WTC11 (cell line): ENCODE data around the gene RPA3. TPM values are rescaled to one million over a fixed set of nuclear protein-coding genes. Genes with fewer than 3 reads are reported as not detected.
A peak's percentile ranks its signal among the peaks of the same experiment; 100 is the strongest.

Experiments used
- ATAC-seq: fragments of 200-7000 bp; cut with Tn5 transposase; 2 replicates; pipeline ENCODE4 v1.10.0; 2021; ENCODE audit warnings: mild to moderate bottlenecking, moderate library complexity
- CTCF ChIA-PET: fragments of 300-600 bp; sonication (Branson Sonifier 250); formaldehyde crosslinking; loops from one replicate; lab custom pipeline; 2021; ENCODE audit warnings: antibody characterized with exemption; lab: Charles Lee
- POLR2A ChIA-PET: fragments of 350-600 bp; sonication (Branson Sonifier 250); formaldehyde crosslinking; loops from one replicate; lab custom pipeline; 2021; ENCODE audit warnings: antibody characterized with exemption; lab: Charles Lee
- DNase-seq: peaks from one replicate; pipeline ENCODE4 v3.0.0; 2021; ENCODE audit warnings: low spot score
- H3K27ac Mint-ChIP-seq: 2 replicates; pipeline ENCODE4 v1.8.0; 2021; ENCODE audit warnings: mixed read lengths
- H3K27me3 Mint-ChIP-seq: 2 replicates; pipeline ENCODE4 v1.8.0; 2021; ENCODE audit warnings: low read depth, mild to moderate bottlenecking, moderate library complexity, mixed read lengths
- H3K36me3 Mint-ChIP-seq: 2 replicates; pipeline ENCODE4 v1.8.0; 2021; ENCODE audit warnings: mixed read lengths
- H3K4me1 Mint-ChIP-seq: 2 replicates; pipeline ENCODE4 v1.8.0; 2022; ENCODE audit warnings: mixed read lengths
- H3K4me3 Mint-ChIP-seq: 2 replicates; pipeline ENCODE4 v1.8.0; 2021; ENCODE audit warnings: mild to moderate bottlenecking, moderate library complexity, mixed read lengths
- H3K9me3 Mint-ChIP-seq: 2 replicates; pipeline ENCODE4 v1.8.0; 2021; ENCODE audit warnings: mixed read lengths
- ATF1 ChIP-seq: sonication (generic); formaldehyde crosslinking; IDR thresholded peaks from 2 replicates; pipeline ENCODE4 v1.8.1; 2023; ENCODE audit warnings: mild to moderate bottlenecking, moderate library complexity, missing genetic modification reagents
- ATF3 ChIP-seq: sonication (generic); formaldehyde crosslinking; conservative IDR thresholded peaks from 2 replicates; pipeline ENCODE4 v1.8.1; 2022; ENCODE audit warnings: mild to moderate bottlenecking, missing genetic modification reagents
- CREM ChIP-seq: sonication (generic); formaldehyde crosslinking; IDR thresholded peaks from 2 replicates; pipeline ENCODE4 v1.8.1; 2022; ENCODE audit warnings: mild to moderate bottlenecking, missing genetic modification reagents, moderate library complexity
- ERG ChIP-seq: fragments of 250-450 bp; sonication (Bioruptor Pico); IDR thresholded peaks from 2 replicates; pipeline ENCODE4 v1.8.0; 2021; ENCODE audit warnings: mild to moderate bottlenecking
- FOXP4 ChIP-seq: sonication (generic); formaldehyde crosslinking; IDR thresholded peaks from 2 replicates; pipeline ENCODE4 v1.8.0; 2022; ENCODE audit warnings: mild to moderate bottlenecking, missing genetic modification reagents
- NR3C1 ChIP-seq: sonication (generic); formaldehyde crosslinking; conservative IDR thresholded peaks from 2 replicates; pipeline ENCODE4 v1.8.1; 2023; ENCODE audit warnings: low read depth, mild to moderate bottlenecking, missing genetic modification reagents
- OVOL2 ChIP-seq: fragments of 250-450 bp; sonication (Bioruptor Pico); IDR thresholded peaks from 2 replicates; pipeline ENCODE4 v1.9.0; 2021; ENCODE audit warnings: mild to moderate bottlenecking, borderline replicate concordance
- STAT6 ChIP-seq: sonication (generic); formaldehyde crosslinking; conservative IDR thresholded peaks from 2 replicates; pipeline ENCODE4 v1.8.1; 2023; ENCODE audit warnings: mild to moderate bottlenecking, low read depth, missing genetic modification reagents, moderate library complexity
- ZNF232 ChIP-seq: sonication (generic); formaldehyde crosslinking; IDR thresholded peaks from 2 replicates; pipeline ENCODE4 v1.8.0; 2022; ENCODE audit warnings: mild to moderate bottlenecking, missing genetic modification reagents
- ZNF317 ChIP-seq: sonication (generic); formaldehyde crosslinking; IDR thresholded peaks from 2 replicates; pipeline ENCODE4 v1.8.1; 2023; ENCODE audit warnings: low read depth, mild to moderate bottlenecking, moderate library complexity, missing genetic modification reagents, borderline replicate concordance
- ZNF425 ChIP-seq: fragments of 250-450 bp; sonication (Bioruptor Pico); conservative IDR thresholded peaks from 2 replicates; pipeline ENCODE4 v1.9.0; 2021; ENCODE audit warnings: mild to moderate bottlenecking
- total RNA-seq: library from RNA; stranded (reverse); gene quantifications from 3 replicates; pipeline ENCODE4 v1.2.3, GENCODE V29; 2021

RPA3 gene
- total RNA-seq, 1 experiment from 2014 or later = 97.8 TPM

GRCh38 chr7:7707806-7708205 lies 10.6 kb downstream of the RPA3 start (continued):
- TF ChIP-seq ZNF425 (CRISPR knock-in tag) (no peak), ZNF317 (no peak), STAT6 (CRISPR knock-in tag) (no peak), CREM (CRISPR knock-in tag) (no peak), ERG (CRISPR knock-in tag) (no peak)

- Mint-ChIP-seq H3K27ac (no peak overlapping the region), H3K36me3 (no peaks in the 10 kb centered on the region), H3K4me3 (no peak overlapping the region), H3K4me1 (peaks cover 46% of the 10 kb centered on the region), H3K9me3 (no peaks in the 10 kb centered on the region), H3K27me3 (no peaks in the 10 kb centered on the region)
- ChIA-PET POLR2A (no interaction called here), CTCF (interaction anchor here (0.6 kb wide), 1 partner anchor 11 kb away, joined by 5 read pairs; no protein-coding TSS in a partner anchor)
- TF ChIP-seq ZNF232 = no peak
- ATAC-seq (no peak), DNase-seq (no peak)
Observed at GRCh38 chr7:7707246-7707645, 11.2 kb downstream of the RPA3 start.

- no peaks in the 10 kb centered on the region for H3K27me3 Mint-ChIP-seq
- H3K36me3 Mint-ChIP-seq = no peaks in the 10 kb centered on the region
- H3K9me3 Mint-ChIP-seq = no peaks in the 10 kb centered on the region
- ATAC-seq (no peak), DNase-seq (no peak)
- H3K4me1 Mint-ChIP-seq = peaks cover 46% of the 10 kb centered on the region
- no peak overlapping the region for H3K4me3 Mint-ChIP-seq
- POLR2A ChIA-PET = no interaction called here
- TF ChIP-seq ATF3 (no peak), NR3C1 (no peak), ATF1 (CRISPR knock-in tag) (no peak), OVOL2 (no peak)
- H3K27ac Mint-ChIP-seq = no peak overlapping the region
- CTCF ChIA-PET = interaction anchor here (0.6 kb wide), 1 partner anchor 11 kb away, joined by 5 read pairs; no protein-coding TSS in a partner anchor
Observed at GRCh38 chr7:7706556-7707172, 11.7 kb downstream of the RPA3 start.

- TF ChIP-seq FOXP4 (CRISPR knock-in tag) = no peak
- H3K27me3 Mint-ChIP-seq = no peaks in the 10 kb centered on the region
- no peak for ATAC-seq
- ChIA-PET CTCF (no interaction called here), POLR2A (no interaction called here)
- DNase-seq = no peak
- H3K9me3 Mint-ChIP-seq = no peaks in the 10 kb centered on the region
- H3K36me3 Mint-ChIP-seq = no peaks in the 10 kb centered on the region
- no peak overlapping the region for H3K4me3 Mint-ChIP-seq
- H3K4me1 Mint-ChIP-seq = peaks cover 46% of the 10 kb centered on the region
- H3K27ac Mint-ChIP-seq = 0 out of 2 replicates have a peak overlapping the region, but pooled peaks have one; percentile 51
Observed at GRCh38 chr7:7706101-7706511, 12.3 kb downstream of the RPA3 start.
